Muscle of arm (tissue), 12 donors: ENCODE data around the gene SLC18B1. TPM values are rescaled to one million over a fixed set of nuclear protein-coding genes. Genes with fewer than 3 reads are reported as not detected.
"Not testable (repeated sequence)": the region's sequence is repeated elsewhere in the genome, so short reads cannot be mapped to it uniquely, and the experiment has no call there.

ENCODE experiments used
- DNase-seq: peaks from one replicate; pipeline ENCODE4 v3.0.0-alpha.2; 2013
- polyA plus RNA-seq, 12 donors: library from polyadenylated mRNA; unstranded; fragments of 120-200 nt; gene quantifications; one replicate each; pipeline ENCODE4 v1.2.1, GENCODE V29; 2013; ENCODE audit not compliant: insufficient read length in 12 of 12

The SLC18B1 gene
- polyA plus RNA-seq, 12 donors: 7.5 to 14.1 (median 11.0) TPM; not detected in 1

- DNase-seq: no peak
Observed at GRCh38 chr6:132805548-132805947, 7.1 kb upstream of the SLC18B1 start.

- no peak for DNase-seq
Observed at GRCh38 chr6:132804251-132804650, 5.8 kb upstream of the SLC18B1 start.

- no peak for DNase-seq
Observed at GRCh38 chr6:132800656-132801055, 2.2 kb upstream of the SLC18B1 start.

- DNase-seq: peak; percentile 56
Observed at GRCh38 chr6:132798869-132799538, 567 bp upstream of the SLC18B1 start.

DNA sequence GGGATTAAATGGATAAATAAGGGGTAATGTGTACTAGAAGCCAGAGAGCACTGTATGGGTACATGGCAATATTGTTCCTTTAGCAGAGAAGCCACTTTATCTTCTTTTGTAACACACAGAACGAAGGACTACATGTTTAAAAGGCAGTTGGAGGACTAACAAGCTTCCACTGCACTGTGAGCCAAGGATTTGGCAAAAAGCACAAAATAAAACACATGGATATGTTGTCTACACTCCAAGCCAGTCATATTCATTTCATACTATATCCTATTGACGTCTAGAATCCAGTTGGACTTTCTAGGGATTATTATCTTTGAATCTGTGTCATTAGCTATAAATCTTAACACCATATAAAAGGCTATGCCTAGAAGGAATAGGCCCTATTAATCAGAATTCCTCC, 3.0 kb downstream of the SLC18B1 start:
- DNase-seq: no peak

- no peak for DNase-seq
Observed at GRCh38 chr6:132792510-132792909, 5.9 kb downstream of the SLC18B1 start.

- no peak for DNase-seq
Observed at GRCh38 chr6:132790450-132790849, 8.0 kb downstream of the SLC18B1 start.

GRCh38 chr6:132789396-132789776, 9.1 kb downstream of the SLC18B1 start:
- no peak for DNase-seq

- no peak for DNase-seq
Observed at GRCh38 chr6:132788658-132789395, 9.6 kb downstream of the SLC18B1 start.

DNA sequence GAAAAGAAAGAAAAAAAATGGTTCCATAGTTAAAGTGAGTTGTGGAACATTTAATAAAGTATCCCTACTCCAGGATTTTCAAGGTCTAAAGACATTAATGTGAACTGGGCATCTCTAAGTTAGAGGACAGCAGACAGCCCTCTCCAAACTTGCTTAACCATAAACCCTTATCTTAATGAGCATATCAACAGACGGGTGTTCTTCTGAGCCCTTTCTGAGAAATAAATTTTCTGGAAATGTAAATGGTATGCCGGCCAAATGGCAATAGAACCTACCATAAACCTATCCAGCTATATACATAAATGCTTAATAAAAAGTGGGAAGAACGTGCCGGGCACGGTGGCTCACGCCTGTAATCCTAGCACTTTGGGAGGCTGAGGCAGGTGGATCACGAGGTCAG, 12.5 kb downstream of the SLC18B1 start:
- no peak for DNase-seq

GRCh38 chr6:132780770-132781371, 17.6 kb downstream of the SLC18B1 start:
- no peak for DNase-seq

DNA sequence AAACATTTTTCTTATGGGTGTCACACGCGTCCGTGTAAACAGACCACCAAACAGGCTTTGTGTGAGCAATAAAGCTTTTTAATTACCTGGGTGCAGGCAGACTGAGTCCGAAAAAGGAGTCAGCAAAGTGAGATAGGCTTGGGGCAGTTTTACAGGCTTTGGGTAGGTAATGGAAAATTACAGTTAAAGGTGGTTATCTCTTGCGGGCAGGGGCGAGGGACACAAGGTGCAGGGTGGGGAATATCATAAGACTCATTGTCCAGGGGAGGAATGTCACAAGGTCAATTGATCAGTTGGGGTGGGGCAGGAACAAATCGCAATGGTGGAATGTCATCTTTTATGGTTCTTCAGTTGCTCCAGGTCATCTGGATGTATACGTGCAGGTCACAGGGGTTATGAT, 20.6 kb downstream of the SLC18B1 start:
- DNase-seq: not testable (repeated sequence)

- DNase-seq: no peak
Observed at GRCh38 chr6:132768051-132768517, 30.4 kb downstream of the SLC18B1 start.

DNA sequence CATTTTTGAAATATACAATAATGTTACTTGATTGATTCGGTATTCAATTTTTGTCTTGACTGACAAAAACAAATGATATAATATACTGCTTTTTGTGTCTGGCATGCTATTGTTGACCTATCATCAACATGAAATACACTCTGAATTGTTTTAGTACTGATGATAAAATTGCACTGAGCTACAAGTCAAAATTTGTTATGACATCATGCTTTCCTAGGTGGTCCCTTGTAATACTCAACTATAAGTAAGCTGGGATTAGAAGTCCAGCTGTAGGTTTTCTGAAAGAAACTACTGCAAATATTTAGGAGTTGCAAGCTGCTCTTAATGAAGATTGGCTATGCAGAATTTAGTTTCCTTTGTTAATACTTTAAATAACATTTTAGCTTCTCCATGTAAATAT, 32.9 kb downstream of the SLC18B1 start:
- DNase-seq: no peak

GRCh38 chr6:132764370-132764769, 34.1 kb downstream of the SLC18B1 start:
- DNase-seq: no peak

DNA sequence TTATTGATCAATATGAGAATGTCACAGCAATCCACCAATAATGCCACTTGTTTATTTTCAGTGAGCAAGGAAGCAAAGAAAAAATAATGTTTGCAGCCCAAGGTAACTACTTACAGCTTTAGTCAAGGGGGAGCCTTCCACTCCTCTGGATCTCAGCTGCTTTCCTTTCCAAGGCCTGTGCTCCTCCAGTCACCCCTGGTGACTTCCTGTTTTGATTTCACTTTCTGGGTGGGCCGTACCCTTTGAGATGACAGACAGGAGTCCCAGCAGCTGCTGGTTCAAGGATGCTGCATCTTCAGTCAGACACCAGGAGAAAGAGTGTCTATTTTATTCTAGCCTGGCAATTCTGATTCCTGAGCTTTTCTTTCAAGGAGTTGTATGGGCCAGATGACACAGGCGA, 35.2 kb downstream of the SLC18B1 start:
- DNase-seq: no peak

GRCh38 chr6:132760256-132760655, 38.2 kb downstream of the SLC18B1 start:
- no peak for DNase-seq

DNA sequence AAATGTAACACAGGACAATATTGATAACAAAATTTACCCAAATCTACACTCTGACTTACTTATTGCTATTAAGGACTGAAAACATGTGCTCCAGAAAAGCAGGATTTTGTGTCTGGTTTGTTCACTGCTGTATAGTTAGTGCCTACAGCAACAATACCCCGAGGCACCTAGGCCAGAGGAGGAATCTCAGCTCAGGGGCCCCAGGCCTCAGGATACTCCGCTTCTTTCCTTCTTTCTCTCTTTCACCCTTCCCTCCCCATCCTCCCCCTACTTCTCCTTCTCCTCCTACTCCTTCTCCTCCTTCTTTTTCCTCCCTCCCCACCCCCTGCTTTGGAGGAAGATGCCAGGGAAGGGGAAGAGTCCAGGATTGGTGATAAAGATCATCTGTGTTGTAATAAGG, 39.7 kb downstream of the SLC18B1 start:
- no peak for DNase-seq

GRCh38 chr6:132752255-132752654, 46.2 kb downstream of the SLC18B1 start:
- no peak for DNase-seq

DNA sequence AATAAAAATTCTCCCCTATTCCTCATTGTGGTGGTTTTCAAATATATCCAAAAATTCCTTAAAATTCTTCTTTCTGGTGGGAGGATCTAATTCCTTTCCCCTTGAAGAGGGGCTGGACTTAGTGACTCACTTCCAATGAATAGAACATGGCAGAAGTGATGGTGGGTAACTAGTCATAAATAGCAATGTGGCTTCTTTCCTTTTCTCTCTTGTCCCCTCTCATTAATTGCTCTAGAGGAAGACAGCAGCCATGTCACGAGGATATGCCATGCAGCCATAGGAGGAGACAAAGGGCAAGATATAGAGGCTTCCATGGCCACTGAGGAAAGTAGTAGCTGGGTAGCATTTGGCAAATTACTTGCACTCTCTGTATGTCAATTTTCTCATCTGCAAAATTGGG, 46.6 kb downstream of the SLC18B1 start:
- DNase-seq: no peak

DNA sequence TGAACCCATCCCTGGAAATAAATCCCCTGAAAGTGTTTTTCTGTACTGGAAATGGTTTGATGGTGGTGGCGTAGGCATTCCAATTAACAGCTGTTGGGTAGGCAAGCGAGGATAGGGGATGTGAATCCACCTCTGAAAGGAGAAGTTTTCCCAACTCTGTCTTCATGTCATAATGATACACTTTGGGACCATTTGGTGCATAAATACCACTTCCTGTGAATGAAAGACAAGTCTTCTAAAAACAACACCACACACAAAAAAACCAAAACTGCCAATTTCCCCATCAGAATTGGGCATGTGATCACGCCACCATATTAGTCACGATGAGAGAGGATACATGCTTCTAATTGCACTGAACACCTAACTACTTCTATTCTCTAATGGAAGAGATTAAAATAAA, 47.1 kb downstream of the SLC18B1 start:
- no peak for DNase-seq

DNA sequence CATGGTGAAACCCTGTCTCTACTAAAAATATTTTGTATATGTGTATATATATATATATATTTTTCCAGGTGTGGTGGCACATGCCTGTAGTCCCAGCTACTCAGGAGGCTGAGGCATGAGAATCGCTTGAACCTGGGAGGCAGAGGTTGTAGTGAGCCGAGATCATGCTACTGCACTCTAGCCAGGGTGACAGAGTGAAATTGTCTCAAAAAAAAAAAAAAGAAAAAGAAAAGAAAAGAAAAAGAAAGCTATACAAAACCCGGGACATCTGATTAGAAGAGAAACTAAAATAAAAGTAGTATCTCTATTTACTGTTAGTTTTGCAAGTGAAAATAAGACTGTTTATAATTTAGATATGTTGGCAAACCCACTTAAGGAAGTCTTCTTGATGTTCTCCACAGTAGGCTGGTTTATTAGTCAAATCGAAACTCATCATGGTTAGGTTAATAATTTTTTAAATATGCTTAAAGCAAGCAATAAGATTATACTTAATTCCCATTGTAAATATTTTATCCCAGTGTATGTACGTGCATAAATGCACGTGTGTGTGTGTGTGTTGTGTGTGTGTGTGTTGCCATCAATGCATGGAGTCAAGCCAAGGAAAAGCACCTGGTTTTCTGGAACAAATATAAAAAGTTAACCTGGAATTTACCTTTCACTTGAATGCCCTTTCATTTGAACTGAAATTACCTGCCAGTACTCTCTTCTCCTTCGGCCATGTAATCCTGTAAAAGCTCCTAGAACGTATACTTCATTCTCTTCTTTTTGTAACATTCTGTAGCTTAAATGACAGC, 47.8 kb downstream of the SLC18B1 start:
- DNase-seq: no peak
